Upper lobe of left lung (tissue), 4 donors: ENCODE measurements around the gene SLCO3A1.

ENCODE experiments used
- CTCF ChIP-seq, 6 experiments: fragments of 450-650 bp in 4 of 6; fragments of 200-600 bp in 2 of 6; sonication (generic) in 2 of 6; IDR thresholded peaks; one replicate each; pipeline ENCODE4 v1.5.1; 2016 to 2019; ENCODE audit warnings: antibody characterized with exemption in 6 of 6
- EP300 ChIP-seq, 4 donors: sonication (generic); formaldehyde crosslinking; IDR thresholded peaks; one replicate each; pipeline ENCODE4 v1.5.1; 2017; ENCODE audit warnings: antibody characterized with exemption in 4 of 4, control low read depth in 2 of 4
- POLR2A ChIP-seq, 4 donors: fragments of 450-650 bp; IDR thresholded peaks; one replicate each; pipeline ENCODE4 v1.5.1; 2016 to 2017; ENCODE audit warnings: antibody characterized with exemption in 4 of 4, mild to moderate bottlenecking in 2 of 4

GRCh38 chr15:91946581-91947292 lies 93.2 kb downstream of the SLCO3A1 start:
- TF ChIP-seq CTCF (IDR thresholded peaks at IDR 0.05) (peak in 5 of 6 experiments; percentile 14 to 49 (median 26)), POLR2A (IDR thresholded peaks at IDR 0.05) (no peak), EP300 (IDR thresholded peaks at IDR 0.05) (no peak)
